HFF-Myc (cell line): ENCODE data around the gene DRICH1.

Experiments
- DNase-seq: peaks from one replicate; pipeline ENCODE4 v3.0.0-alpha.2; 2011; ENCODE audit warnings: low read depth; ENCODE audit errors: extremely low read depth
- H3K4me3 ChIP-seq: replicated peaks from 2 replicates; pipeline ENCODE4 v1.5.1; 2011; ENCODE audit warnings: low read depth, mild to moderate bottlenecking, control low read depth, low read length
- TF ChIP-seq, protein P1 (sequence below): IDR thresholded peaks from 2 replicates; pipeline ENCODE4 v1.5.1; 2012; ENCODE audit warnings: mild to moderate bottlenecking, low read depth, low read length, control low read depth; ENCODE audit errors: missing control alignments

The DRICH1 gene

GRCh38 chr22:23580576-23581259 is 51.4 kb downstream of the DRICH1 start:
- H3K4me3 ChIP-seq = no peak overlapping the region
- TF ChIP-seq, protein P1, sequence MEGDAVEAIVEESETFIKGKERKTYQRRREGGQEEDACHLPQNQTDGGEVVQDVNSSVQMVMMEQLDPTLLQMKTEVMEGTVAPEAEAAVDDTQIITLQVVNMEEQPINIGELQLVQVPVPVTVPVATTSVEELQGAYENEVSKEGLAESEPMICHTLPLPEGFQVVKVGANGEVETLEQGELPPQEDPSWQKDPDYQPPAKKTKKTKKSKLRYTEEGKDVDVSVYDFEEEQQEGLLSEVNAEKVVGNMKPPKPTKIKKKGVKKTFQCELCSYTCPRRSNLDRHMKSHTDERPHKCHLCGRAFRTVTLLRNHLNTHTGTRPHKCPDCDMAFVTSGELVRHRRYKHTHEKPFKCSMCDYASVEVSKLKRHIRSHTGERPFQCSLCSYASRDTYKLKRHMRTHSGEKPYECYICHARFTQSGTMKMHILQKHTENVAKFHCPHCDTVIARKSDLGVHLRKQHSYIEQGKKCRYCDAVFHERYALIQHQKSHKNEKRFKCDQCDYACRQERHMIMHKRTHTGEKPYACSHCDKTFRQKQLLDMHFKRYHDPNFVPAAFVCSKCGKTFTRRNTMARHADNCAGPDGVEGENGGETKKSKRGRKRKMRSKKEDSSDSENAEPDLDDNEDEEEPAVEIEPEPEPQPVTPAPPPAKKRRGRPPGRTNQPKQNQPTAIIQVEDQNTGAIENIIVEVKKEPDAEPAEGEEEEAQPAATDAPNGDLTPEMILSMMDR = no peak
- DNase-seq = no peak

- TF ChIP-seq, protein P1 = no peak
- no peak for DNase-seq
- H3K4me3 ChIP-seq = no peak within 1 kb of the TSS
Observed at GRCh38 chr22:23579870-23580575, 52.1 kb downstream of the DRICH1 start, which contains the start of gene IGLL1. TSS of gene IGLL1 (minus strand) at chr22:23580290. CDS start at chr22:23580190, 100 bp downstream.

DNA sequence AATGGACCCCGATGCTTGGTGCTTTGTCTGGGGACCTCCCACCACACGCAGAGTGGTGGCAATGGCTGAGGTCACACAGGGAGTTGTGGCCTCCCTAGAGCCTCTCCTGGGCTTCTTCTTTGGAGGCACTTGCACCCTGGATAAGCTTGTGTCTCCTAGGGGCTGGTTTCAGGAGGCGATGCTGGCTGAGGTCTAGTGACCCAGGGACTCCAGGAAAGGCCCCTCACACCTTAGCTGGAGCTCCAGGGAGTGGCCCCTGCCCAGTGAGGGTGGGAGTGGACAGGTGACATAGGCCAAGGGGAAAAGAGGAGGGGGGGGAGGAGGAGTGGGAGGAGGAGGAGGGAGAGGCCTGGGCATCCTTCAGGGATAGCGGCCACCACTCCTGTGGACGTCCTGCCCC is 52.8 kb downstream of the DRICH1 start:
- TF ChIP-seq, protein P1 = no peak
- no peak overlapping the region for H3K4me3 ChIP-seq
- DNase-seq = no peak

DNA sequence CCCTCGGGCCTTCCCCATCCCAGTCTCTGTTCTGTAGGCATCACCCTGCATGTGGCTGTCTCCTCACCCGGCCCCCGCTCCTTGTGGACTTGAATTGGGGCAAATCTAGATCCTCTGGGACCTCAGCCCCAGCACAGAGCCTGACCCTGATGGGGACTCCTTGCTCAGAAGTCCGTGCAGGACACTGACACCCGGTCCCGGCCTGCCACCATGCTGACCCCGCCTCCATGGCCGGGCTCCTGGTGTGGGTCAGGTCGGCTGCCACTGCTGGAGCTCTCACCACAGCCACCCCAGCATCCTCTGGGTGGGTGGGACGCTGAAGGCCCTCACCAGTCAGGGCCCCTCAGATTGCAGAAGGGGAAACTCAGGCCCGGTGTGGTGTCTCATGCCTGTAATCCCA is 53.8 kb downstream of the DRICH1 start:
- H3K4me3 ChIP-seq = no peak overlapping the region
- TF ChIP-seq, protein P1 = no peak
- DNase-seq = no peak

- H3K4me3 ChIP-seq = no peak overlapping the region
- TF ChIP-seq, protein P1 = no peak
- DNase-seq = no peak
Observed at GRCh38 chr22:23576681-23577080, 55.4 kb downstream of the DRICH1 start.

DNA sequence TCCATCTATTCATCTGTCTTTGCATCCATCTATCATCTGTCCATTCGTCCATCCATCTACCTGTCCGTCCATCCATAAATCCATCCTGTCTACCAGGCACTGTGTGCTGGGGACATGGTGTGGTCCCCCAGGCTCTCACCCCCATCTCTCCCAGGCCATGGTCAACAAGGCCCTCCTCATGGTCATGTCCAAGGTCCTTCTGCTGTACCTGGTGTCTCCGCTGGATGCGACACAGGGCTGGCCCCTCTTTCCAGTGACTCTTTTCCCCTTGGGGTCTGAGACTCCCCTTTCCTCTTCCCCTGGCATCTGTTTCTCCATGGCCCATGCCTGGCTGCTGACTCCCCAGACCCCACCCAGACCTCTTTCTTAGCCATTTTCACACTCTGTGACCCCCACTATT is 56.5 kb downstream of the DRICH1 start:
- no peak overlapping the region for H3K4me3 ChIP-seq
- DNase-seq = no peak
- TF ChIP-seq, protein P1 = no peak

- DNase-seq = no peak
- TF ChIP-seq, protein P1 = no peak
- H3K4me3 ChIP-seq = no peak overlapping the region
Observed at GRCh38 chr22:23574877-23575276, 57.2 kb downstream of the DRICH1 start.
